Measurements from ENCODE around the gene TIMP1.

The TIMP1 gene

DNA sequence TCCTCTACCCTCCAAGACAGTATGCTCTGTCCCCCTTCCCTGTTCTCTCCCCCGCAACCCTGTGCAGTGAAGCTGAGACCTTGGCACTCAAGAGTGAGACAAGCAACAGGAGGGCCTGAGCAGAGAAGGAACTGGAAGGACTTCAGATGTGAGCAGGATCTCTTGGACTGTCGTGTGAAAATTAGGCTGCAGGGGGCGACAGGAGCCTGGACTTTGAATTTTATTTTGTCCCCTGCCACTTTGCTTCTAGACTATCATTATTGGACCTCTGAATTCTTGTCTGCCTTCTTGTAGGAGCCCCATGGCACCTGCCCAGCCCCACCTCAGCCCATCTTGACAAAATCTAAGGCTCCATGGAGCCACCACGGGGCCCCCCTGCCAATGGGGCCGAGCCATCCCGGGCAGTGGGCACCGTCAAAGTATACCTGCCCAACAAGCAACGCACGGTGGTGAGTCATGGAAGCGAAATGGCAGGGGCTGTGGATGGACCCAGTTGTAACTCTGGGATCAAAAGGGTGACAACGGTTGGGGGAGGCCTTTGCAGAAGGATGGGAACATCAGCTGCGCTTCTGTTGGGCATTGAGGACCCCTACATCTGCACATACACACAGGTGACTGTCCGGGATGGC lies 19.5 kb upstream of the TIMP1 start:
- H3K27ac ChIP-seq (ENCODE audit: low read depth, low read length), result peak overlapping the region; percentile 84
- peaks cover 12% of the 10 kb centered on the region; the same call in 1 of the 2 replicates for H3K36me3 ChIP-seq (ENCODE audit: insufficient read depth, low read length)
- no peaks in the 10 kb centered on the region for H3K27me3 ChIP-seq (ENCODE audit: insufficient read depth, low read length)
- H3K4me3 ChIP-seq (ENCODE audit: low read depth, low read length), result no peak overlapping the region
- no peak overlapping the region for H2AFZ ChIP-seq (ENCODE audit: low read length, unreplicated experiment)
- H3K79me2 ChIP-seq (ENCODE audit: control insufficient read depth, insufficient read depth, low read length, unreplicated experiment), result peaks cover 23% of the 10 kb centered on the region
- peaks cover 24% of the 10 kb centered on the region for H3K4me1 ChIP-seq (ENCODE audit: control insufficient read depth, insufficient read depth, low read length, unreplicated experiment)

DNA sequence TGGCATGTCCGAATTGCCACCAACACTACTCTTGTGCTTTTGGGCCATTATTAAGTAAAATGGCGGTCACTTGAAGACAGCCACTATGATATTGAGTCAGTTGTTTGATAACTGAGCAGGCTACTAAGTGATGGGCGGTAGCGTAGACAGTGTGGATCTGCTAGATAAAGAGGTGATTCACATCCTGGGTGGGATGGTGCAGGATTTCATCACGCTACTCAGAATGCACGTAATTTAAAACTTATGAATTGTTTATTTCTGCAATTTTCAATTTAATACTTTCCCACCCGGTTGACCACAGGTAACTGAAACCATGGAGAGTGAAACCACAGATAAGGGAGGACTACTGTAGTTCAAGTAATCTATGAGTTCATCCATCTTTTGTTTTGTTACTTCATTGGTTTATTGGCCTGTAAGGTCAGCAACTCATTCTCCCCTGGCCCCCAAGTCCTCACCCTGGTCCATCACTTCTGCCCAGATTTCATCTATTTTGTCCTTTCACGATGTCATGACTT lies 18.4 kb upstream of the TIMP1 start:
- H3K79me2 ChIP-seq (ENCODE audit: control insufficient read depth, insufficient read depth, low read length, unreplicated experiment), result peaks cover 23% of the 10 kb centered on the region
- H3K27me3 ChIP-seq (ENCODE audit: insufficient read depth, low read length), result no peaks in the 10 kb centered on the region
- no peak overlapping the region for H2AFZ ChIP-seq (ENCODE audit: low read length, unreplicated experiment)
- peak overlapping the region; percentile 45; the same call in 1 of the 2 replicates for H3K4me3 ChIP-seq (ENCODE audit: low read depth, low read length)
- H3K36me3 ChIP-seq (ENCODE audit: insufficient read depth, low read length), result peaks cover 12% of the 10 kb centered on the region; the same call in 1 of the 2 replicates
- peak overlapping the region; percentile 84 for H3K27ac ChIP-seq (ENCODE audit: low read depth, low read length)
- H3K4me1 ChIP-seq (ENCODE audit: control insufficient read depth, insufficient read depth, low read length, unreplicated experiment), result peaks cover 24% of the 10 kb centered on the region

DNA sequence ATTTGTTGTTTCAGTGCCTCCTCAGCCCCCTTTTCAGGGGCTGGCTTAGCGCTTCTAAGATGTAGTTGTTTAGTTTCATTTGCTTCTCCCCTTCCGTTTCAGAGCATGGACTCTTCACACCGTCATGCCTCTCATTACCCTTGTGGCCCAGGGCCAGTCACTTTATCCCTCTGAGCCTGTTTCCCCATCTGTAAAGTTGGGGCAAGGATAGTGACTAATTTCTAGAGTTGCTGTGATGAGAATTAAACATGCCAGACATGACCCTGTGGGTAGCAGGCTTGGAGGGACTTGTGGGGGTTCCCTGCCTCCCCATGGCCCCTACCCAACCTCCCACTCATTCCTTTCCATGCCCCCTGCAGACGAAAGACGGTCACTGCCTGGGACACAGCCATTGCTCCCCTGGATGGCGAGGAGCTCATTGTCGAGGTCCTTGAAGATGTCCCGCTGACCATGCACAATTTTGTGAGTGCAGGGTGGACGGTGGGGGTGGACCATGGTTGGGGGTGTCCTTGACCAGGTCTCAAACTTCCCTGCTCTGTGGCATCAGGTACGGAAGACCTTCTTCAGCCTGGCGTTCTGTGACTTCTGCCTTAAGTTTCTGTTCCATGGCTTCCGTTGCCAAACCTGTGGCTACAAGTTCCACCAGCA lies 17.7 kb upstream of the TIMP1 start:
- H3K4me3 ChIP-seq (ENCODE audit: low read depth, low read length), result peak overlapping the region; percentile 45; the same call in 1 of the 2 replicates
- peak overlapping the region; percentile 84 for H3K27ac ChIP-seq (ENCODE audit: low read depth, low read length)
- H3K4me1 ChIP-seq (ENCODE audit: control insufficient read depth, insufficient read depth, low read length, unreplicated experiment), result peaks cover 24% of the 10 kb centered on the region
- H3K27me3 ChIP-seq (ENCODE audit: insufficient read depth, low read length), result no peaks in the 10 kb centered on the region
- H2AFZ ChIP-seq (ENCODE audit: low read length, unreplicated experiment), result no peak overlapping the region
- H3K36me3 ChIP-seq (ENCODE audit: insufficient read depth, low read length), result peaks cover 12% of the 10 kb centered on the region; the same call in 1 of the 2 replicates
- H3K79me2 ChIP-seq (ENCODE audit: control insufficient read depth, insufficient read depth, low read length, unreplicated experiment), result peaks cover 23% of the 10 kb centered on the region

DNA sequence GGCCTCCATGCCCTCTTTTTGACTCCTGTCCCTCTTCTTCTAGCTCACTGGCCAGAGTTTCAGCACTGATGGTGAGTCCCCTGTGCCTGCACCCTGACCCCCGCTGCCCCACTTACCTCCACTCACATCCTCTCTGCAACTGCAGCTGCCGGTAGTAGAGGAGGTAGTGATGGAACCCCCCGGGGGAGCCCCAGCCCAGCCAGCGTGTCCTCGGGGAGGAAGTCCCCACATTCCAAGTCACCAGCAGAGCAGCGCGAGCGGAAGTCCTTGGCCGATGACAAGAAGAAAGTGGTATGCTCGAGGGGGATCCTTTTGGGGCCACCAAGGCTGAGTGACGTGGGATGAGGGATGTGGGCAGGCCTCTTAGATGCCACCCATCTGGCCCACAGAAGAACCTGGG lies 15.4 kb upstream of the TIMP1 start:
- H3K4me3 ChIP-seq (ENCODE audit: low read depth, low read length), result no peak overlapping the region
- H3K79me2 ChIP-seq (ENCODE audit: control insufficient read depth, insufficient read depth, low read length, unreplicated experiment), result peaks cover 15% of the 10 kb centered on the region
- no peak overlapping the region for H2AFZ ChIP-seq (ENCODE audit: low read length, unreplicated experiment)
- H3K36me3 ChIP-seq (ENCODE audit: insufficient read depth, low read length), result peaks cover 14% of the 10 kb centered on the region; the same call in 1 of the 2 replicates
- H3K27ac ChIP-seq (ENCODE audit: low read depth, low read length), result no peak overlapping the region
- H3K27me3 ChIP-seq (ENCODE audit: insufficient read depth, low read length), result no peaks in the 10 kb centered on the region
- H3K4me1 ChIP-seq (ENCODE audit: control insufficient read depth, insufficient read depth, low read length, unreplicated experiment), result peaks cover 24% of the 10 kb centered on the region

DNA sequence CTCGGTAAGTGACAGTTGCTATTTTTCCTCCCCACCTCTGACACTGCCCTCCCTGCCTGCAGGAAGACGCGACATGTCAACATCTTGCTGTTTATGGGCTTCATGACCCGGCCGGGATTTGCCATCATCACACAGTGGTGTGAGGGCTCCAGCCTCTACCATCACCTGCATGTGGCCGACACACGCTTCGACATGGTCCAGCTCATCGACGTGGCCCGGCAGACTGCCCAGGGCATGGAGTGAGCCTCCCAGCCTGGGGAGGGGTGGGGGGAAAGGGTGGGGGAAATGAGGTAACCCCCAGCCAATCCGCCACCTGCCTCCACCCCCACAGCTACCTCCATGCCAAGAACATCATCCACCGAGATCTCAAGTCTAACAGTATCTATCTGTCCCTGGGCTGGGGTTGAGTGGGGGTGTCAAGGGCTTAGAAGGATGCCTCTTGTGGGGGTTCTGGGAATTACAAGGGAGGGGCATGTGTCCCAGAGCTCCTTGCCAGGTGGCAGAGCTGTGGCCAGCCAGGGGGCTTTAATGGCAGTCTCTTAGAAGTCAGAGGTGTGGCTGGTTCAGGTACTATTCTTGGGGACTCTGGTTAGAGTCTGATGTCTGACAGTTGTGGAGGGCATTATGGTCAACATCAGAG lies 13.5 kb upstream of the TIMP1 start:
- Histone ChIP-seq H3K36me3 (ENCODE audit: insufficient read depth, low read length) (peaks cover 12% of the 10 kb centered on the region; the same call in 1 of the 2 replicates), H2AFZ (ENCODE audit: low read length, unreplicated experiment) (no peak overlapping the region), H3K27ac (ENCODE audit: low read depth, low read length) (no peak overlapping the region), H3K27me3 (ENCODE audit: insufficient read depth, low read length) (no peaks in the 10 kb centered on the region), H3K4me1 (ENCODE audit: control insufficient read depth, insufficient read depth, low read length, unreplicated experiment) (peaks cover 11% of the 10 kb centered on the region), H3K4me3 (ENCODE audit: low read depth, low read length) (no peak overlapping the region), H3K79me2 (ENCODE audit: control insufficient read depth, insufficient read depth, low read length, unreplicated experiment) (peaks cover 9% of the 10 kb centered on the region)

DNA sequence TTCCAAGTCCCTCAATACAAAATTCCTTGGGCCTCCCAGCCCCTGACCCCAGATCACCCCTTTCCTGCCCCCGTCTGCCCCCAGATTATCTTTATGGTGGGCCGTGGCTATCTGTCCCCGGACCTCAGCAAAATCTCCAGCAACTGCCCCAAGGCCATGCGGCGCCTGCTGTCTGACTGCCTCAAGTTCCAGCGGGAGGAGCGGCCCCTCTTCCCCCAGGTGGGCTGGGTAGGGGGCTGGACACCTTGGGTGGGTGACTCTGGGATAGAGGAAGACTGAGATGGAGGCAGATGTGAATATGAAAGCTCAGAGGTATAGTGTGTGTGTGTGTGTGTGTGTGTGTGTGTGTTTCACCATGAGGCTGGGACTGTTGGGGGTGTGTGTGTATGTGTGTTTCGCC lies 11.4 kb upstream of the TIMP1 start:
- Histone ChIP-seq H3K27ac (ENCODE audit: low read depth, low read length) (no peak overlapping the region), H3K4me3 (ENCODE audit: low read depth, low read length) (no peak overlapping the region), H3K36me3 (ENCODE audit: insufficient read depth, low read length) (peaks cover 5% of the 10 kb centered on the region; the same call in 1 of the 2 replicates), H3K4me1 (ENCODE audit: control insufficient read depth, insufficient read depth, low read length, unreplicated experiment) (no peaks in the 10 kb centered on the region), H3K79me2 (ENCODE audit: control insufficient read depth, insufficient read depth, low read length, unreplicated experiment) (no peaks in the 10 kb centered on the region), H3K27me3 (ENCODE audit: insufficient read depth, low read length) (no peaks in the 10 kb centered on the region), H2AFZ (ENCODE audit: low read length, unreplicated experiment) (no peak overlapping the region)

DNA sequence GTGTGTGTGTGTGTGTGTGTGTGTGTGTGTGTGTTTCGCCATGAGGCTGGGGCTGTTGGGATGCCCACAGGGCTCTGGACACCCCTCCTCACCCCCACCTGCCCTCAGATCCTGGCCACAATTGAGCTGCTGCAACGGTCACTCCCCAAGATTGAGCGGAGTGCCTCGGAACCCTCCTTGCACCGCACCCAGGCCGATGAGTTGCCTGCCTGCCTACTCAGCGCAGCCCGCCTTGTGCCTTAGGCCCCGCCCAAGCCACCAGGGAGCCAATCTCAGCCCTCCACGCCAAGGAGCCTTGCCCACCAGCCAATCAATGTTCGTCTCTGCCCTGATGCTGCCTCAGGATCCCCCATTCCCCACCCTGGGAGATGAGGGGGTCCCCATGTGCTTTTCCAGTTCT lies 11.0 kb upstream of the TIMP1 start:
- peaks cover 5% of the 10 kb centered on the region; the same call in 1 of the 2 replicates for H3K36me3 ChIP-seq (ENCODE audit: insufficient read depth, low read length)
- no peak overlapping the region for H3K4me3 ChIP-seq (ENCODE audit: low read depth, low read length)
- H3K27me3 ChIP-seq (ENCODE audit: insufficient read depth, low read length), result no peaks in the 10 kb centered on the region
- no peak overlapping the region for H2AFZ ChIP-seq (ENCODE audit: low read length, unreplicated experiment)
- no peaks in the 10 kb centered on the region for H3K79me2 ChIP-seq (ENCODE audit: control insufficient read depth, insufficient read depth, low read length, unreplicated experiment)
- H3K27ac ChIP-seq (ENCODE audit: low read depth, low read length), result no peak overlapping the region
- no peaks in the 10 kb centered on the region for H3K4me1 ChIP-seq (ENCODE audit: control insufficient read depth, insufficient read depth, low read length, unreplicated experiment)

DNA sequence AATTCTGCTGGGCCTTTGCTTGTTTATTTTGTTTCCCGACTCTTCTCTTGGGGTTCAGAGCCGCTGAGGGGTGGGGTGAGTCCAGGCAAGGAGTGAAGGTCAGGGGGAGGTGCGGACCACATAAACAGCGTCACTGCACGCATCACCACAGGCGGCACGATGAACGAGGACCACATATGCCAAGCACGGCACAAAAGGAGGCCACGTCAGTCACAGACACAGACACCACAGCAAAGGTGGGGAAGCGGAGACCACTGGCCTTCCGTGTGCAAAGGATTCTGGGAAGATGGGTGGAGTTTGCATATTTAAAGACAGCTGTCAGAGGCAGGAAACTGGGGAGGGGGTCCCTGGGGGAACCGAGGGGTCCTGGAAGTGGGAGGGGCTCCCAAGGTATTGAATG lies 10.3 kb upstream of the TIMP1 start:
- peaks cover 5% of the 10 kb centered on the region; the same call in 1 of the 2 replicates for H3K36me3 ChIP-seq (ENCODE audit: insufficient read depth, low read length)
- no peak overlapping the region for H3K27ac ChIP-seq (ENCODE audit: low read depth, low read length)
- H3K27me3 ChIP-seq (ENCODE audit: insufficient read depth, low read length), result no peaks in the 10 kb centered on the region
- H3K79me2 ChIP-seq (ENCODE audit: control insufficient read depth, insufficient read depth, low read length, unreplicated experiment), result no peaks in the 10 kb centered on the region
- H3K4me1 ChIP-seq (ENCODE audit: control insufficient read depth, insufficient read depth, low read length, unreplicated experiment), result no peaks in the 10 kb centered on the region
- no peak overlapping the region for H2AFZ ChIP-seq (ENCODE audit: low read length, unreplicated experiment)
- H3K4me3 ChIP-seq (ENCODE audit: low read depth, low read length), result no peak overlapping the region

DNA sequence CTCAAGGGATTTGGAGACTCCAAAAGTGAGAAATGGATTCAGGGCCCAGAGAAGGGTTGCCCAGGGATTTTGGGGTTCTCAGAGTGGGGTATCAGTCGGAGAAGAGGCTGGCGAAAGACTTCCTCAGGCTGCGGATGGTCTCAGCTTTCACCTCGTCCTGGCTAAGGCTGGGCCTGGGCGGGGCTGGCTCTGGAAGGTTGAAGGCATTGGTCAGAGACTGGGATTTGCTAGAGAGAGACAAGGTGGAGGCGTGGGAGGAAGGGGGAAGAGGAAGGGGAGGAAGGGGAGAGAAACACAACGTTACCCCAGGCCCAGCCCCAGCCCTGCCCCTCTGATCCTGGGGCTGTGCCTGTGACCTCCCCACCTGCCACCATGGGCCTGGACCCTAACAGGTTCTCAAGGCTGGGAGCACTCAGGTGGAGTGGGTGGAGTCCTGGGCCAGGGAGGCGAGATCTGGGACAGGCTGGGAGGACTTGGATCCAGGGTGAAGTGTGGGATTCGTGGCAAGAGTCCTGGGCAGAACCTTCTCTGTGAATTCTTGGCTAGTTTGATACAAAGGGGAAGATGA lies 9.4 kb upstream of the TIMP1 start:
- Histone ChIP-seq H2AFZ (ENCODE audit: low read length, unreplicated experiment) (no peak overlapping the region), H3K36me3 (ENCODE audit: insufficient read depth, low read length) (peaks cover 5% of the 10 kb centered on the region; the same call in 1 of the 2 replicates), H3K79me2 (ENCODE audit: control insufficient read depth, insufficient read depth, low read length, unreplicated experiment) (no peaks in the 10 kb centered on the region), H3K27ac (ENCODE audit: low read depth, low read length) (no peak overlapping the region), H3K4me3 (ENCODE audit: low read depth, low read length) (no peak overlapping the region), H3K4me1 (ENCODE audit: control insufficient read depth, insufficient read depth, low read length, unreplicated experiment) (peaks cover 7% of the 10 kb centered on the region), H3K27me3 (ENCODE audit: insufficient read depth, low read length) (no peaks in the 10 kb centered on the region)

DNA sequence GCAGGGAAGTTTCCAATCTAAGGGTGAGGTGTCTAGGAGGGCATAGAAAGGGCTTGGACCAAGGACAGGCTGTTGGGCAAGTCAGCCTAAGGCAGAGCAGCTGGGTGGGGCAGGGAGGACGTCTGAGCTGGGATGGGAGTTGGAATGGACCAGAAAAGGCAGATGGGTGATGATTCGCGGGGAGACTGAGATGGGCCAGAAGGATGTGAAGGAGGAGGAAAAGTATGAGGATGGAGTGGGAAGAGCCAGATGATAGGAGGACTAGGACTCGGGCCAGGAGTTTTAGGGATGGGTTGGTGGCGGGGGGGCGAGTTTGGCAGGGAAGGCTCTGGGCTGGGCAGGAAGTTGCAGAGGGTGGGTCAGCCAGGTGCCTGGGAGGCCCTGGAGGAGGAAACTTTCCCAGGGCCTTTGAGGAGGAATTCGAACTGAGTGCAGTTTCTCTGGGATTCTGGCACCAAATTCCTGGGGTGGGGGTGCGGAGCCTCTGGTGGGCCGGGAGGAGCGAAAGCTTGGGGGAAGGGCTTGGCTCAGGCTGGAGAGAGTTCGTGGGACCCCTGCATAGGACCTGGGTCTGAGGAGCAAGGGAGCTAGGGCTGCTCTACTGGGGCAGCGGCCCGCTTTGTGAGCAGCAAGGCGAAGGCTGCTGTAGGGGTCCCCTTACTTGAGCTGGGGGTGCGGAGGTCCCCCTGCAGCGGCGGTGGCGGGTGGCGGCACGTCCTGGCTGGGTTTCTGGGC lies 8.7 kb upstream of the TIMP1 start:
- H3K4me1 ChIP-seq (ENCODE audit: control insufficient read depth, insufficient read depth, low read length, unreplicated experiment), result peaks cover 13% of the 10 kb centered on the region
- peaks cover 5% of the 10 kb centered on the region; the same call in 1 of the 2 replicates for H3K36me3 ChIP-seq (ENCODE audit: insufficient read depth, low read length)
- H3K79me2 ChIP-seq (ENCODE audit: control insufficient read depth, insufficient read depth, low read length, unreplicated experiment), result no peaks in the 10 kb centered on the region
- no peak overlapping the region for H2AFZ ChIP-seq (ENCODE audit: low read length, unreplicated experiment)
- H3K4me3 ChIP-seq (ENCODE audit: low read depth, low read length), result no peak overlapping the region
- H3K27me3 ChIP-seq (ENCODE audit: insufficient read depth, low read length), result no peaks in the 10 kb centered on the region
- H3K27ac ChIP-seq (ENCODE audit: low read depth, low read length), result no peak overlapping the region
